Left ventricle myocardium inferior (tissue), 1 donor: Measurements from ENCODE around the gene C10orf53. TPM values are rescaled to one million over a fixed set of nuclear protein-coding genes. Genes with fewer than 3 reads are reported as not detected.
"Not testable (repeated sequence)": the region's sequence is repeated elsewhere in the genome, so short reads cannot be mapped to it uniquely, and the experiment has no call there.

Experiments used
- DNase-seq: peaks from one replicate; pipeline ENCODE4 v3.0.0-alpha.2; 2020
- H3K27ac ChIP-seq: fragments of 200-600 bp; replicated peaks from 2 replicates; pipeline ENCODE4 v1.8.0; 2021
- H3K27me3 ChIP-seq: fragments of 200-600 bp; 2 replicates; pipeline ENCODE4 v1.8.0; 2021; ENCODE audit warnings: low read depth
- H3K36me3 ChIP-seq: fragments of 200-600 bp; 2 replicates; pipeline ENCODE4 v1.8.0; 2021
- H3K4me1 ChIP-seq: fragments of 200-600 bp; 2 replicates; pipeline ENCODE4 v1.8.0; 2021
- H3K4me3 ChIP-seq: fragments of 200-600 bp; 2 replicates; pipeline ENCODE4 v1.8.0; 2021; ENCODE audit warnings: mild to moderate bottlenecking, moderate library complexity
- H3K9me3 ChIP-seq: fragments of 200-600 bp; replicated peaks from 2 replicates; pipeline ENCODE4 v1.8.0; 2021
- CTCF ChIP-seq: fragments of 200-600 bp; IDR thresholded peaks from 2 replicates; pipeline ENCODE4 v1.8.0; 2021; ENCODE audit warnings: antibody characterized with exemption, mild to moderate bottlenecking, borderline replicate concordance
- intact Hi-C: fragments of 100-400 bp; cut with micrococcal nuclease; formaldehyde crosslinking; loops from one replicate; pipeline ENCODE4 v1.11.0; 2022
- total RNA-seq: library from RNA; stranded (reverse); fragmentation: NEBNext Ultra II Directional; extraction: Animal tissue kit (Norgen Biotek cat#: 25700); gene quantifications from one replicate; pipeline ENCODE4 v1.2.1, GENCODE V29; 2021
- donor health status: DM: no; HTN: yes; CAD: no; lungs with severe emphysema.

The C10orf53 gene
- total RNA-seq, 1 donor from 2014 or later, result not detected

DNA sequence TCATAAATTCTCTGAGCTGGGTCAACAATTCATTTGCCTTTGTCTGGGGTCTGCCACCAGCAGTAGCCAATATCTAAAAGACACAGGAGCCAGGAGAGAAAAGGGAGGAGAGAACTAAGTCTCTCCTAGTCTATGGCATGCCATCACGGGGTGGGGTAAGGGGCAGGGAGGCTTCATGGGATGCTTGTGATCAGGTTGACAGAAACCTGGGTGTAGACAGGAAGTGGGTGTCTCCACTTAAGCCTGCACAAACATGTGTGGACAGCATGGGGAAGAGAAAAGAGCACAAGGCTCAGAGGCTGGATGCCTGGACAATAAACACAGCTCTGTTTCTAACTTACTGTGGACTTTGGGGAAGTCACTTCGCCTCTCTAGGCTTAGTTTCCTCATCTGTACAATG, 11.5 kb upstream of the C10orf53 start:
- intact Hi-C loops, result no loop called here
- DNase-seq, result no peak
- peaks cover 9% of the 10 kb centered on the region for H3K9me3 ChIP-seq
- no peak for TF ChIP-seq CTCF
- peaks cover 86% of the 10 kb centered on the region for H3K27me3 ChIP-seq
- no peaks in the 10 kb centered on the region for H3K4me1 ChIP-seq
- no peaks in the 10 kb centered on the region for H3K36me3 ChIP-seq
- no peak overlapping the region for H3K27ac ChIP-seq
- no peak overlapping the region for H3K4me3 ChIP-seq

- intact Hi-C loops, result no loop called here
- Histone ChIP-seq H3K36me3 (no peaks in the 10 kb centered on the region), H3K27ac (no peak overlapping the region)
Observed at GRCh38 chr10:49668684-49669083, 10.8 kb upstream of the C10orf53 start.

DNA sequence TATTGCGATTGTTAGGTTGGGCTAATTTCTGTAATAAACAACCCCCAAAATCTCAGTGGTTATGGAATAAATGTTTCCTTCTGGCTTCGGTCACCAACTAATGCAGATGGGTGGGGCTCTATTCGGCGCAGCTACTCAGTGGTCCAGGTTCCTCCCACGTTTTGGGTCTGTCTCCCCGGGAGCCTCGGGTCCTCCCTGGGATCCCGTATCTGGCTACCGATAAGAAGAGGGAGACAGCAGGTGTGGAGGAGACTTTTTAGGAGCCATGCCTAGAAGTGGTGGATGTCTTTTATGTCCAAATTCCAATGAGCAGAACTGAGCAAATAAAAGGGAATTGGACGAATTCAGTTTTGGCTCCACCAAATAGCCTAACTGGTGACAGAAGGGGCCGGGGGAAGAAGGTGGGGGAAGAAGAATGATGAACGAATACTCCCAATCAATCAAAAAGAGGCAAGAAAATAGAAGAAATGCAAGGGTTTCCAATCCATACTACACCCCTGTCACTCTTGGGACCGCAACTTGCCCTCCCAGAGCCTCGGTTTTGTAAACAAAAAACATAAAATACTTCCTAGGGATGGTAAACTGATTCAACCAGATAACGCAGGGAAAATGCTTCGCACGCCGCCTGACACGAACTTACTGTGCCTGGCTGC, 498 bp upstream of the C10orf53 start:
- no peak overlapping the region for H3K27ac ChIP-seq
- no peaks in the 10 kb centered on the region for H3K36me3 ChIP-seq
- H3K4me3 ChIP-seq, result peak overlapping the region; percentile 34
- H3K9me3 ChIP-seq, result peaks cover 23% of the 10 kb centered on the region
- TF ChIP-seq CTCF, result no peak
- peaks cover 58% of the 10 kb centered on the region for H3K27me3 ChIP-seq
- intact Hi-C loops, result no loop called here
- H3K4me1 ChIP-seq, result peaks cover 8% of the 10 kb centered on the region
- DNase-seq, result no peak

More at GRCh38 chr10:49668684-49669083, 10.8 kb upstream of the C10orf53 start:
- TF ChIP-seq CTCF, result no peak
- no peak for DNase-seq
- H3K4me3 ChIP-seq, result no peak overlapping the region
- H3K27me3 ChIP-seq, result peaks cover 85% of the 10 kb centered on the region
- peaks cover 9% of the 10 kb centered on the region for H3K9me3 ChIP-seq
- H3K4me1 ChIP-seq, result no peaks in the 10 kb centered on the region

- H3K4me3 ChIP-seq, DNase-seq, H3K4me1 ChIP-seq, H3K27ac ChIP-seq, intact Hi-C loops, H3K36me3 ChIP-seq: not testable (repeated sequence)
- peaks cover 31% of the 10 kb centered on the region for H3K9me3 ChIP-seq
- H3K27me3 ChIP-seq, result peaks cover 44% of the 10 kb centered on the region
Observed at GRCh38 chr10:49682449-49682848, 3.0 kb downstream of the C10orf53 start.

GRCh38 chr10:49682879-49683278, 3.4 kb downstream of the C10orf53 start:
- Histone ChIP-seq H3K9me3 (peaks cover 27% of the 10 kb centered on the region), H3K27ac (no peak overlapping the region), H3K4me3 (no peak overlapping the region), H3K36me3 (no peaks in the 10 kb centered on the region), H3K27me3 (peaks cover 44% of the 10 kb centered on the region), H3K4me1 (peaks cover 8% of the 10 kb centered on the region)
- DNase-seq, result no peak
- intact Hi-C loops, result no loop called here
- TF ChIP-seq CTCF, result no peak

DNA sequence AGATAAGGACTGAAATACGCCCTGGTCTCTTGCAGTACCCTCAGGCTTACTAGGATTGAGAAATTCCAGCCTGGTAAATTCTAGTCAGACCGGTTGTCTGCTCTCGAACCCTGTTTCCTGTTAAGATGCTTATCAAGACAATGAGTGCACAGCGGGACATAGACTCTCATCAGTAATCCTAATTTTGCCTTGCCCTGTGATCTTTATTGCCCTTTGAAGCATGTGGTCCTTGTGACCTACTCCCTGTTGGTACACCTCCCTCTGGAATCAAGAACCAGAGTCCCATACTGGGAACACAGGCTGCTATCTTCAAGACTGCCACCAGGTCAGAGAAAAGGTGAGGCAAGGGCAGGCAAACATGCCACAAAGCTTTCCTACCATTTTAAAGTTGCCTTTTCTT, 7.2 kb downstream of the C10orf53 start:
- Histone ChIP-seq H3K4me3 (no peak overlapping the region), H3K4me1 (no peaks in the 10 kb centered on the region), H3K9me3 (peaks cover 18% of the 10 kb centered on the region), H3K27me3 (peaks cover 51% of the 10 kb centered on the region), H3K36me3 (no peaks in the 10 kb centered on the region), H3K27ac (no peak overlapping the region)
- TF ChIP-seq CTCF, result no peak
- intact Hi-C loops, result no loop called here
- DNase-seq, result no peak
